DND-41 (cell line): ENCODE results near the gene DHODH.

ENCODE experiments used
- CTCF ChIP-seq: IDR thresholded peaks from 2 replicates; pipeline ENCODE4 v1.5.1; 2012; ENCODE audit warnings: borderline replicate concordance, low read length, moderate library complexity, mild to moderate bottlenecking; ENCODE audit not compliant: poor library complexity, severe bottlenecking; ENCODE audit errors: extremely low read depth
- EZH2 ChIP-seq: IDR thresholded peaks from 3 replicates; pipeline ENCODE4 v1.6.1; 2012; ENCODE audit warnings: borderline replicate concordance, low read depth, mild to moderate bottlenecking, moderate library complexity, low read length, inconsistent platforms; ENCODE audit not compliant: severe bottlenecking

DNA sequence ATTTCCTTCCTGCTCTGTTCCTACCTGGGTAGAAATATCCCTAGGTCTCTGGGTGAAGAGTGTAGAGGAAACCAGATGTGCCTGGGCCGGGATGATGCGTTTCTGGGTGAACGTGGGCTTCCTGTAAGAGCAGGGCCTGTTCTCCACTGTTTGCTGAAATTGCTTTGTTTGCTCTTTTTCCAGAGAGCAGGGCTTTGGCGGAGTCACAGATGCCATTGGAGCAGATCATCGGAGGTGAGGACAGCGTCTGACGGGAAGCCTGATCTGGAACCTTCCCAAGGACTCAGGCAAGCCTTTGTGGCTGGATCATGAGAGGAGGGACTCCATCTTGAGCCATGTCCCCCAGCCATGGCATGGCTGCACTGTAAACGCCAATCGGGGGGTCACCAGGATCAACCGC is 15.4 kb downstream of the DHODH start:
- TF ChIP-seq EZH2 (no peak), CTCF (no peak)
